ENCODE data around the gene MAEL.
"Not testable (repeated sequence)": the region's sequence is repeated elsewhere in the genome, so short reads cannot be mapped to it uniquely, and the experiment has no call there.

MAEL gene

GRCh38 chr1:166977951-166978350 is 11.1 kb upstream of the MAEL start:
- no peak for DNase-seq (ENCODE audit: low read depth in 2 of 2)

- DNase-seq (ENCODE audit: low read depth in 2 of 2), result no peak
Measured at GRCh38 chr1:166978821-166979220, 10.3 kb upstream of the MAEL start.

DNA sequence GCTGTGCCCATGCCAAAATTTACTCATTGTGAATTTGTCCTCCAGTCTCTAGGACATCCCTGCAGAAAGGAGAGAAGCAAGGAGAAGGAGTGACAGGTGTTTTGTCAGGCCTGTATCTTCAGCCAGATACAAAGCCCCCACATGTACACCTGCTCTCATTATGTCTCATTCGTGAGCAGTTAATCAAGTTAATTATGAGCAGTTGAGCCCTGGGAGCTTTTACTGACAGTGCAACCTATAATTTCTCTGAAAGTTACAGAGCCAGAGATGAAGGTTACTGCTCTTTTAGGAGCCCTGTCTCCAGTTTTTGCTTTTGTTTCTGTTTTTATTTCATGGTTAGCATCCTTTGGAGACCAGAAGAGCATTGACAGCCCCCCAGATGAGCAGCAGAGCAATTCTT is 8.7 kb upstream of the MAEL start:
- DNase-seq (ENCODE audit: low read depth in 2 of 2), result no peak

DNA sequence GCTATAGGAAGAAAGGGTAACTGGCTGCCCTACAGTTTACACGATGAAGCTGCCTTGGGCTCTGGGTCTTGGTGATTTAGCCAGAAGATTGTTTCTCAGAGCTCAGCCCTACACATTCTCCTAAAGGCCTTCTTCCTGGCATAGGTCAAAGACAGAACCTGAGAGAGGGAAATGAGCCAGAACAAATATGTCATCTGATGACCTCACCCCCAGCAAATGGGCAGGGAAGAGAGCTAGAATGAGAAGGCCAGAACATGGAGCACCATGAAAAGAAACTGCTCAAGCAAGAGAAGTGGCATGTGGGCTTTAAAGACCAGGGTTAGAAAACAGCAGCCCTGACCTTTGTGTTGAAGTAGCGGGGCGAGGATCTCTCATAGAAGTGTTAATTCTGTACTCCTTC is 8.3 kb upstream of the MAEL start:
- no peak for DNase-seq (ENCODE audit: low read depth in 2 of 2)

GRCh38 chr1:166981589-166981988 is 7.5 kb upstream of the MAEL start:
- no peak for DNase-seq (ENCODE audit: low read depth in 2 of 2)

GRCh38 chr1:166999075-166999474 is 10.0 kb downstream of the MAEL start:
- DNase-seq (ENCODE audit: low read depth in 2 of 2), result no peak

DNA sequence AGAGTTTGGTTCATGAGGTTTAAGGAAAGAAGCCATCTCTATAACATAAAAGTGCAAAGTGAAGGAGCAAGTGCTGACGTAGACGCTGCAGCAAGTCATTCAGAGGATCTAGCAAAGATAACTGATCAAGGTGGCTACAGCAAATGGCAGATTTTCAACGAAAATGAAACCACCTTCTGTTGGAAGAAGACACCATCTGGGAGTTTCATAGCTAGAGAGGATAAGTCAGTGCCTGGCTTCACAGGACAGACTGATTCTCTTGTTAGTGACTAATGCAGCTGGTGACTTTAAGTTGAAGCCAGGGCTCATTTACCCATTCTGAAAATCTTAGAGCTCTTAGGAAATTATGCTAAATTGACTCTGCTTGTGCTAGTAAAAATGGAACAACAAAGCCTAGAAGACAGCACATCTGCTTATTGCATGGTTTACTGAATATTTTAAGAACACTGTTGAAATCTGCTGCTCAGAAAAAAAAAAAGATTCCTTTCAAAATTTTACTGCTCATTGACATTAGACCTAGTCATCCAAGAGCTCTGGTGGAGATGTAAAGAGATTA is 10.5 kb downstream of the MAEL start:
- no peak for DNase-seq (ENCODE audit: low read depth in 2 of 2)

DNA sequence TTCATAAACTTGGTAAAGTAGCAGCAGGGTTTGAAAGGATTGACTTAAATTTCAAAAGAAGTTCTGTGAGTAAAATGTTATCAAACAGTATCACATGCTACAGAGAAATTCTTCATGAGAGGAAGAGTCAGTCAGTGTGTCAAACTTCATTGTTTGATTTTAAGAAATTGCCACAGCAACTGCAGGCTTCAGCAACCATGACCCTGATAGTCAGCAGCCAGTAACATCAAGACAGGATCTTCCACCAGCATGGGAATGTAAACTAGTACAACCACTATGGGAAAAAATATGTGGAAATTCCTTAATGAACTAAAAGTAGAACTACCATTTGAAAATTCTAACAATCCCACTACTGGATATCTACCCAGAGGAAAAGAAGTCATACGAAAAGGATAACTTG is 11.5 kb downstream of the MAEL start:
- no peak for DNase-seq (ENCODE audit: low read depth in 2 of 2)

DNA sequence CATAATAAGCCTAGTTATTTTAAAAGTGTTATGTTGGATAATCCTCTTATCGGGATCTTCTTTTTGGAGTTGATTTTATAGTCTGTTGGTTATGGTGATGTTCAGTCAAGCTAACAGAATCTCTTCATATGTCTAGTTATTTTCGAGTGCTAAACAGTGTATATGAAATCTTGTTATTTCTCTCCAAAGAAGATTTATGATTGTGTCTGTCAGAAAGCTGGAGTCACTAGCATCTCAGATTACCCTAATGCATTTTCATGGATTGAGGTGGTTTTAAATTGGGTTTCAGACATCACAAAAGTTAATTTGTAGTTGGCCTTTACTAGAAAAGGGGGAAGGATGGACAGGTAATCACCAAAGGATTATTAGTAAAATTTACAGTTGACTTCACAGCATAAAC is 13.3 kb downstream of the MAEL start:
- no peak for DNase-seq (ENCODE audit: low read depth in 2 of 2)

GRCh38 chr1:167003711-167004110 is 14.6 kb downstream of the MAEL start:
- DNase-seq (ENCODE audit: low read depth in 2 of 2), result no peak

GRCh38 chr1:167011560-167012191 is 22.6 kb downstream of the MAEL start:
- no peak for DNase-seq (ENCODE audit: low read depth in 2 of 2)

GRCh38 chr1:167012570-167012969 is 23.5 kb downstream of the MAEL start:
- DNase-seq (ENCODE audit: low read depth in 2 of 2), result no peak

- no peak for DNase-seq (ENCODE audit: low read depth in 2 of 2)
Measured at GRCh38 chr1:167013108-167013929, 24.2 kb downstream of the MAEL start.

DNA sequence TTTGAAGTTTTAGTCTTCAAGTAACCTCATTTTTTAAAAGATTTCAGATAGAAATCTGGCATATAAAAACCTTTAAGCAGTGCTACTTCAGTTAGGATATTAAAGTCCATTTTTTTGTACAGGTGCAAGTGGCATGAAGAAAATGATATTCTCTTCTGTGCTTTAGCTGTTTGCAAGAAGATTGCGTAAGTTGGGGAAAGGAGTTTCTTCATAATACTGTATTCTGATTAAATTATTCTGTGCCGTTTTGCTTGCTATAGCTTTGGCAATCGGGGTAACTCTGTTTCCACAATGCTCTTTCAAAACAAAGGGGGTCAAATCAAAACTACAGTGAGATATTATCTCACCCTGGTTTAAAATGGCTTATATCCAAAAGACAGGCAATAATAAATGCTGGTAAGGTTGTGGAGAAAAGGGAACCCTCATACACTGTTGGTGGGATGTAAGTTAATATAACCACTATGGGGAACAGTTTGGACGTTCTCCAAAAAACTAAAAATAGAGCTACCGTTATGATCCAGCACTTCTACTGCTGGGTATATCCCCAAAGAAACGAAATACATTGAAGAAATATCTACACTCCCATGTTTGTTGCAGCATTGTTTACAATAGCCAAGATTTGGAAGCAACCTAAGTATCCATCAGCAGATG is 27.1 kb downstream of the MAEL start:
- no peak for DNase-seq (ENCODE audit: low read depth in 2 of 2)

DNA sequence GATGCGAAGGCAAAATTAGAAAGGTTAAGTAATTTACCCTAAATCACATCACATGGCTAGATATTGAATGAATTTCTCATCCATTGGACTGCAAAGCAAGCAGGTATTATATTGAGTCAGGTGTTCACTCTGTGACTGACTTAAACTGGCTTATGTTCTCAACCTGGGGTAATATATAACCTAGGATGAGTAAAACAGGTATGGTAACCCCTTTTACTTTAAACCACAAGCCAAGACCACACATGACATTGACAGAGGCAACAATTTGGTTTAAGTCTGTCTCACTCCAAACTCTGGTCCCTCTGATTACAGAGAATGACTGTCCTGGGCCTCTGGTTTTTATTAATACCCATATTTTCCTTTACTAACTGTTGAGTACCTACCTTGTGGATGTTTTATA is 33.3 kb downstream of the MAEL start:
- no peak for DNase-seq (ENCODE audit: low read depth in 2 of 2)

GRCh38 chr1:167029553-167029952 is 40.5 kb downstream of the MAEL start:
- not testable (repeated sequence) for DNase-seq (ENCODE audit: low read depth in 2 of 2)

- DNase-seq (ENCODE audit: low read depth in 2 of 2), result no peak
Measured at GRCh38 chr1:167033646-167034045, 44.6 kb downstream of the MAEL start.

DNA sequence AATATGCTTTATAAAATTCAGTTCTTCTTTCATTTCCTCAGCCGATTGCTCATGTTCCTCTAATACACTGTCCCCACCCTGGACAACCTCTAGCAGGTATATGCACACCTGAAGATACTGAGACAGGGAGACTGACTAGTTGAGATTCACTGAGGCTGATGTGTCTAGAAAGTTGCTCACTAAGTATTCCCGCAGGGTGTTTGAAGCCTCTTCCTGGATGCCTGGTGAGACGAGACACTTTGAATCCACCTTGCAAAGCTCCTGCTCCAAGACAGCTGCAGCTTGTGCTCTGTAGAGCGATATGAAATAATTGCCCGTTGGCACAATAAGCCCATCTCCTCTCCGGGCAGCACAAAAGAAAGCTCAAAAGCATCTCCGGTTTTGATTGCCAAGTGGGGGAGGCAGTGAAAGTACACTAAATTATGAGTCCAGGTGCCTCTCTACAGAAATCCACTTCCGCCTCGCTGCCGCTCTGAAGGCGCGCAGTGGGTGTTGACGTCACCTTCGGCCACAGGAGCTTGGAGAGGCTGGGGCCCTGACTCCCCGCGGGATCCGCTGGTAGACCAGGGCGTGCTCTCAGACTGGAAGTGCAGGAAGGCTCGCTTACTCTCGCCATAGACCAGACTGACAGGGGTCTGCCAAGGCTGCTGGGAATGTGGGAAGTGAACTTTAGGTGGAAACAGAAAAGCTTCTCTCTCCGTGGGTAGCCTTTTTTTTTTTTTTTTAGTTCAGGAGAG is 54.8 kb downstream of the MAEL start:
- DNase-seq (ENCODE audit: low read depth in 2 of 2), result no peak

GRCh38 chr1:167051907-167052306 is 62.8 kb downstream of the MAEL start:
- no peak for DNase-seq (ENCODE audit: low read depth in 2 of 2)

GRCh38 chr1:167052389-167052788 is 63.3 kb downstream of the MAEL start:
- DNase-seq (ENCODE audit: low read depth in 2 of 2), result no peak

DNA sequence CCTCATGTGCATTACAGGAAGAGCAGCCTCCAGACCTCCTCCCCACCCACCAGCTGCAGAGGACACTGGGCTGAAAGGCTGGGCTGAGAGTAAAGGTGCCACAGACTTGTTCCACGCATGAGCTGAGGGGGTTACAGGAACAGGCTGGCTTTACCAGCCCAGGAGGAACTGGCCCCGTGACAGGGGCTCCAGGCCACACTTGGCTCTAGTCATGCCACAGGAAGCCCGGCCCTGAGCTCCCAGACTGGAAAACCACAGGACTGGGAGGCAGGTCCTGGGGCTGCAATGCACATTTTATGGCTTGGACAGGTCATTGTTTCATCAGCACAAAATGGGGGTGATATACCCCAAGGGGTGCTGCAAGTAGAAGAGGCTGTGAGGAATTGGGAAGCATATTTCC is 65.5 kb downstream of the MAEL start:
- no peak for DNase-seq (ENCODE audit: low read depth in 2 of 2)
